K562 (cell line): ENCODE data around the gene RHOC. TPM values are rescaled to one million over a fixed set of nuclear protein-coding genes. Genes with fewer than 3 reads are reported as not detected.

Experiments
- CHD1 ChIP-seq: fragments of 200-600 bp; sonication (generic); IDR thresholded peaks from one replicate; pipeline ENCODE4 v1.6.1; 2012; ENCODE audit warnings: mild to moderate bottlenecking, moderate library complexity, low read length, inconsistent platforms
- KLF13 ChIP-seq: fragments of 450-650 bp; IDR thresholded peaks from 2 replicates; pipeline ENCODE4 v1.6.1; 2016; ENCODE audit warnings: missing genetic modification characterization, low read depth, mild to moderate bottlenecking, missing compliant biosample characterization, moderate library complexity, borderline replicate concordance
- MCM2 ChIP-seq: fragments of 450-650 bp; IDR thresholded peaks from 2 replicates; pipeline ENCODE4 v1.6.1; 2017; ENCODE audit warnings: low read depth, mild to moderate bottlenecking
- MECOM ChIP-seq: fragments of 250-450 bp; sonication (Bioruptor Pico); IDR thresholded peaks from 2 replicates; pipeline ENCODE4 v1.8.0; 2022; ENCODE audit warnings: inconsistent platforms
- NFATC3 ChIP-seq: fragments of 450-650 bp; IDR thresholded peaks from 2 replicates; pipeline ENCODE4 v1.6.1; 2017; ENCODE audit warnings: mild to moderate bottlenecking
- NRF1 ChIP-seq, 2 experiments: fragments of 450-650 bp; IDR thresholded peaks in 1 of 2; conservative IDR thresholded peaks in 1 of 2; 2 replicates each; pipeline ENCODE4 v1.6.1; 2014; ENCODE audit warnings: mild to moderate bottlenecking in 2 of 2
- POLR2AphosphoS5 ChIP-seq: IDR thresholded peaks from 2 replicates; pipeline ENCODE4 v1.6.1; 2011; ENCODE audit warnings: mild to moderate bottlenecking, low read depth, low read length, moderate library complexity; ENCODE audit not compliant: control insufficient read depth, insufficient read depth
- POLR2B ChIP-seq: fragments of 450-650 bp; IDR thresholded peaks from 2 replicates; pipeline ENCODE4 v1.6.1; 2018; ENCODE audit warnings: low read depth; ENCODE audit not compliant: partially characterized antibody
- RBBP5 ChIP-seq: fragments of 200-600 bp; sonication (generic); IDR thresholded peaks from 2 replicates; pipeline ENCODE4 v1.6.1; 2012; ENCODE audit warnings: borderline replicate concordance, mild to moderate bottlenecking, low read length, control low read depth, inconsistent platforms; ENCODE audit not compliant: insufficient read depth, poor library complexity, severe bottlenecking
- SNRNP70 ChIP-seq: fragments of 200-400 bp; formaldehyde crosslinking; optimal IDR thresholded peaks from 2 replicates; pipeline ENCODE3; 2017; ENCODE audit warnings: low read depth, low read length
- ZFP30 ChIP-seq: fragments of 250-450 bp; sonication (Bioruptor Pico); IDR thresholded peaks from 2 replicates; pipeline ENCODE4 v1.8.0; 2022; ENCODE audit warnings: moderate library complexity, mild to moderate bottlenecking, inconsistent platforms, borderline replicate concordance
- ZNF274 ChIP-seq: IDR thresholded peaks from 2 replicates; pipeline ENCODE4 v1.6.1; 2011; ENCODE audit warnings: low read depth, mild to moderate bottlenecking, low read length, moderate library complexity, borderline replicate concordance
- ZNF79 ChIP-seq: fragments of 250-450 bp; sonication (Bioruptor Pico); IDR thresholded peaks from 2 replicates; pipeline ENCODE4 v1.4.0; 2020; ENCODE audit warnings: low read depth, mild to moderate bottlenecking, moderate library complexity
- polyA plus RNA-seq, 8 experiments: library from polyadenylated mRNA; depleted of rRNA in 4 of 8; stranded (reverse) in 5 of 8; unstranded in 3 of 8; fragments of >200 nt; fragmentation: Nextera tagmentation in 2 of 8; fragmentation: Illumina TruSeq in 1 of 8; extraction: Ambion mirVana in 2 of 8; extraction: Trizol in 1 of 8; gene quantifications; 2 replicates each; pipeline versions ENCODE4 v1.2.1 to v1.2.3, GENCODE V29; 2011 to 2014; ENCODE audit warnings: inconsistent platforms in 1 of 8, missing spikeins in 1 of 8
- total RNA-seq, 7 experiments: library from RNA; depleted of rRNA in 6 of 7; stranded (reverse); fragments of >200 nt in 6 of 7; fragmentation: Illumina TruSeq in 2 of 7; extraction: Trizol in 2 of 7; gene quantifications; 2 replicates each; pipeline versions ENCODE4 v1.2.1 to v1.2.3, GENCODE V29; 2011 to 2021; ENCODE audit warnings: low replicate concordance in 1 of 7
- TF ChIP-seq, protein P1 (sequence below): IDR thresholded peaks from 2 replicates; pipeline ENCODE4 v1.6.1; 2012; ENCODE audit warnings: low read depth, low read length, improper control_type of control experiment, borderline replicate concordance
- TF ChIP-seq, protein P2 (sequence below): sonication (generic); formaldehyde crosslinking; IDR thresholded peaks from 2 replicates; pipeline ENCODE4 v1.8.0; 2023; ENCODE audit warnings: missing genetic modification reagents, mild to moderate bottlenecking, borderline replicate concordance
- TF ChIP-seq, protein P3 (sequence below): sonication (generic); formaldehyde crosslinking; IDR thresholded peaks from 2 replicates; pipeline ENCODE4 v1.8.0; 2022; ENCODE audit warnings: missing genetic modification reagents, mild to moderate bottlenecking, borderline replicate concordance
- TF ChIP-seq, protein P4 (sequence below): fragments of 450-650 bp; conservative IDR thresholded peaks from 2 replicates; pipeline ENCODE4 v1.6.1; 2016; ENCODE audit warnings: missing genetic modification characterization, low read depth, mild to moderate bottlenecking, control low read depth, missing compliant biosample characterization

Gene RHOC
- total and polyA plus RNA-seq, 9 of the 15 experiments (the other 6 are each of a cell fraction or from before 2014, with no cell fraction given): 35.2 to 364 (median 204) TPM

DNA sequence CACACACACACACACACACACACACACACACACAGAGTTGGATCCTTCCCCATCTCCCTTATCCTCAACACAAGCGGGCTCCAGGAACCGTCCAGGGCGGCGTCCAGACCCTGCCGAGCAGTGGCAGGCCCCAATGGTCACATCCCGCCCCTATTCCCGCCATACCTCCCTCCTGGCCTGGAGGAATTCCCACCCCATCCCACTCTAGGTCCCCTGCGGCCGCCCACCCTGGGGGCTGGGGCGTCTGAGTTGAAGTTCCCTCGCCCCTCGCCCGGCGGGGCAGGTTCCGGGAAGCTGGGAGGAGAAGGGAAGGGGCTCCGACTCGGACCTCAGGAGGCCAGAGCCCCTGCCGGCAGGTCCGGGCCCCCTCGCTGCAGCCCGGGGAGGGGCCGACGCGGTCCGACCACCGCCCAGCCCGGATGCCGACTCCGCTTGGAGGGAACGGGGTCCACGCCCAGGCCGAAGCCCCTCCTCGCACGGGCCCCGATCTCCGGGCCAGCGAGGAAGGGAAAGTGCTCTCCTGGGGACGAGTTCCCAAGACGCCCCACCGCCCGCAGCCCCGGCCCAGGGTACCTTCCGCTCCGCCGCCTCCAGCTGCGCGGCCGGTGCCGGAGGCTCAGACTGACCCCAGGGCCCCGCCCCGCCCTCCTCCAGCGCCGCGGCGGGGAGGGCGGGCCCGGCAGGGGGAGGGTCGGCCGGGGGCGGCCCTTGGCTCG, at the start of gene RHOC (continued):
- TF ChIP-seq, protein P1, sequence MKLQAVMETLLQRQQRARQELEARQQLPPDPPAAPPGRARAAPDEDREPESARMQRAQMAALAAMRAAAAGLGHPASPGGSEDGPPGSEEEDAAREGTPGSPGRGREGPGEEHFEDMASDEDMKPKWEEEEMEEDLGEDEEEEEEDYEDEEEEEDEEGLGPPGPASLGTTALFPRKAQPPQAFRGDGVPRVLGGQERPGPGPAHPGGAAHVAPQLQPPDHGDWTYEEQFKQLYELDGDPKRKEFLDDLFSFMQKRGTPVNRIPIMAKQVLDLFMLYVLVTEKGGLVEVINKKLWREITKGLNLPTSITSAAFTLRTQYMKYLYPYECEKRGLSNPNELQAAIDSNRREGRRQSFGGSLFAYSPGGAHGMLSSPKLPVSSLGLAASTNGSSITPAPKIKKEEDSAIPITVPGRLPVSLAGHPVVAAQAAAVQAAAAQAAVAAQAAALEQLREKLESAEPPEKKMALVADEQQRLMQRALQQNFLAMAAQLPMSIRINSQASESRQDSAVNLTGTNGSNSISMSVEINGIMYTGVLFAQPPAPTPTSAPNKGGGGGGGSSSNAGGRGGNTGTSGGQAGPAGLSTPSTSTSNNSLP: no peak
- TF ChIP-seq CHD1: no peak
- no peak for TF ChIP-seq ZNF274
- peak; percentile 66 for TF ChIP-seq POLR2B
- TF ChIP-seq SNRNP70: no peak
- peak; percentile 45 to 55; a peak in 2 of 4 replicates for TF ChIP-seq NRF1 (conservative IDR thresholded peaks at IDR 0.05 in 1 of 2, IDR thresholded peaks at IDR 0.05 in 1 of 2)
- no peak for TF ChIP-seq NFATC3
- TF ChIP-seq, protein P2, sequence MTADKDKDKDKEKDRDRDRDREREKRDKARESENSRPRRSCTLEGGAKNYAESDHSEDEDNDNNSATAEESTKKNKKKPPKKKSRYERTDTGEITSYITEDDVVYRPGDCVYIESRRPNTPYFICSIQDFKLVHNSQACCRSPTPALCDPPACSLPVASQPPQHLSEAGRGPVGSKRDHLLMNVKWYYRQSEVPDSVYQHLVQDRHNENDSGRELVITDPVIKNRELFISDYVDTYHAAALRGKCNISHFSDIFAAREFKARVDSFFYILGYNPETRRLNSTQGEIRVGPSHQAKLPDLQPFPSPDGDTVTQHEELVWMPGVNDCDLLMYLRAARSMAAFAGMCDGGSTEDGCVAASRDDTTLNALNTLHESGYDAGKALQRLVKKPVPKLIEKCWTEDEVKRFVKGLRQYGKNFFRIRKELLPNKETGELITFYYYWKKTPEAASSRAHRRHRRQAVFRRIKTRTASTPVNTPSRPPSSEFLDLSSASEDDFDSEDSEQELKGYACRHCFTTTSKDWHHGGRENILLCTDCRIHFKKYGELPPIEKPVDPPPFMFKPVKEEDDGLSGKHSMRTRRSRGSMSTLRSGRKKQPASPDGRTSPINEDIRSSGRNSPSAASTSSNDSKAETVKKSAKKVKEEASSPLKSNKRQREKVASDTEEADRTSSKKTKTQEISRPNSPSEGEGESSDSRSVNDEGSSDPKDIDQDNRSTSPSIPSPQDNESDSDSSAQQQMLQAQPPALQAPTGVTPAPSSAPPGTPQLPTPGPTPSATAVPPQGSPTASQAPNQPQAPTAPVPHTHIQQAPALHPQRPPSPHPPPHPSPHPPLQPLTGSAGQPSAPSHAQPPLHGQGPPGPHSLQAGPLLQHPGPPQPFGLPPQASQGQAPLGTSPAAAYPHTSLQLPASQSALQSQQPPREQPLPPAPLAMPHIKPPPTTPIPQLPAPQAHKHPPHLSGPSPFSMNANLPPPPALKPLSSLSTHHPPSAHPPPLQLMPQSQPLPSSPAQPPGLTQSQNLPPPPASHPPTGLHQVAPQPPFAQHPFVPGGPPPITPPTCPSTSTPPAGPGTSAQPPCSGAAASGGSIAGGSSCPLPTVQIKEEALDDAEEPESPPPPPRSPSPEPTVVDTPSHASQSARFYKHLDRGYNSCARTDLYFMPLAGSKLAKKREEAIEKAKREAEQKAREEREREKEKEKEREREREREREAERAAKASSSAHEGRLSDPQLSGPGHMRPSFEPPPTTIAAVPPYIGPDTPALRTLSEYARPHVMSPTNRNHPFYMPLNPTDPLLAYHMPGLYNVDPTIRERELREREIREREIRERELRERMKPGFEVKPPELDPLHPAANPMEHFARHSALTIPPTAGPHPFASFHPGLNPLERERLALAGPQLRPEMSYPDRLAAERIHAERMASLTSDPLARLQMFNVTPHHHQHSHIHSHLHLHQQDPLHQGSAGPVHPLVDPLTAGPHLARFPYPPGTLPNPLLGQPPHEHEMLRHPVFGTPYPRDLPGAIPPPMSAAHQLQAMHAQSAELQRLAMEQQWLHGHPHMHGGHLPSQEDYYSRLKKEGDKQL (CRISPR knock-in tag): no peak
- no peak for TF ChIP-seq MCM2
- TF ChIP-seq, protein P3, sequence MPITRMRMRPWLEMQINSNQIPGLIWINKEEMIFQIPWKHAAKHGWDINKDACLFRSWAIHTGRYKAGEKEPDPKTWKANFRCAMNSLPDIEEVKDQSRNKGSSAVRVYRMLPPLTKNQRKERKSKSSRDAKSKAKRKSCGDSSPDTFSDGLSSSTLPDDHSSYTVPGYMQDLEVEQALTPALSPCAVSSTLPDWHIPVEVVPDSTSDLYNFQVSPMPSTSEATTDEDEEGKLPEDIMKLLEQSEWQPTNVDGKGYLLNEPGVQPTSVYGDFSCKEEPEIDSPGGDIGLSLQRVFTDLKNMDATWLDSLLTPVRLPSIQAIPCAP (CRISPR knock-in tag): no peak
- TF ChIP-seq MECOM (CRISPR knock-in tag): 0 out of 2 replicates have a peak, but pooled peaks have one; percentile 8
- peak; percentile 82 for TF ChIP-seq POLR2AphosphoS5
- TF ChIP-seq RBBP5: peak; percentile 82
- TF ChIP-seq, protein P4, sequence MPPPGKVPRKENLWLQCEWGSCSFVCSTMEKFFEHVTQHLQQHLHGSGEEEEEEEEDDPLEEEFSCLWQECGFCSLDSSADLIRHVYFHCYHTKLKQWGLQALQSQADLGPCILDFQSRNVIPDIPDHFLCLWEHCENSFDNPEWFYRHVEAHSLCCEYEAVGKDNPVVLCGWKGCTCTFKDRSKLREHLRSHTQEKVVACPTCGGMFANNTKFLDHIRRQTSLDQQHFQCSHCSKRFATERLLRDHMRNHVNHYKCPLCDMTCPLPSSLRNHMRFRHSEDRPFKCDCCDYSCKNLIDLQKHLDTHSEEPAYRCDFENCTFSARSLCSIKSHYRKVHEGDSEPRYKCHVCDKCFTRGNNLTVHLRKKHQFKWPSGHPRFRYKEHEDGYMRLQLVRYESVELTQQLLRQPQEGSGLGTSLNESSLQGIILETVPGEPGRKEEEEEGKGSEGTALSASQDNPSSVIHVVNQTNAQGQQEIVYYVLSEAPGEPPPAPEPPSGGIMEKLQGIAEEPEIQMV (tag): no peak
- TF ChIP-seq KLF13 (tag): no peak
- no peak for TF ChIP-seq ZFP30
- TF ChIP-seq ZNF79 (CRISPR knock-in tag): no peak
